Measurements from ENCODE around the gene LRFN3.

DNA sequence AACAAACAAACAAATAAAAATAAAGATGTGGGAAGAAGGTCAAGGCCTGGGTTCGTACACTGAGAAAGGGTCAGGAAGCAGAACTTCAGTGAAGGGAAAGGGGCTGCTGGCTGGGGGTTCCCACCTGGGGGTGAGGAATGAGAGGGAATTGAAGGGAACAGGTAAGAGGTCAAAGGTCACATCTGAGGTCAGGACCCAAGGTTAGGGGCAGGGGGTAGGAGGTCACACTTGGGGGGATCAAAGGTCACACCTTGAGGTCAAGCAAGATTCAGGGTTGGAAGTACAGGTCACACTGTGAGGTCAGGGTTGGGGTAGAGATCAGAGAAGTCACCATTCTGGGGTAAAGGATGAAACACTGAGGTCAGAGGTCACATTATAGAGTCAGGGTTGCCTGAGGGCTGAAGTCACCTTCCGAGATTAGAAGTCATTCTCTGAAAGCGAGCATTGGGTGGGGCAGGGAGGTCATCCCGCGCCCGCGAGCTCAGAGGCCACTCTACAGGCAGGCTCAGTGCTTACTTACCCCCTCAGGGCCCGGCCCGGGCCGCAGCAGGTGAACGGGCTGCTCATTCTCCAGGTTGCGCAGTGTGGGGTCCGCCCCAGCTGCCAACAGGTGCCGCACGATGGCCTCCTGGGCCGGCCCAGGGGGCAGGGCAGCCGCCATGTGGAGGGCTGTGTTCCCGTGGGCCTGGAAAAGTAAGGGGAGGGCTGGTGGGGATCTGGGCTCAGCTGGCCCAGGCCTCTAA lies 46.6 kb upstream of the LRFN3 start:
- TF ChIP-seq, protein P1, sequence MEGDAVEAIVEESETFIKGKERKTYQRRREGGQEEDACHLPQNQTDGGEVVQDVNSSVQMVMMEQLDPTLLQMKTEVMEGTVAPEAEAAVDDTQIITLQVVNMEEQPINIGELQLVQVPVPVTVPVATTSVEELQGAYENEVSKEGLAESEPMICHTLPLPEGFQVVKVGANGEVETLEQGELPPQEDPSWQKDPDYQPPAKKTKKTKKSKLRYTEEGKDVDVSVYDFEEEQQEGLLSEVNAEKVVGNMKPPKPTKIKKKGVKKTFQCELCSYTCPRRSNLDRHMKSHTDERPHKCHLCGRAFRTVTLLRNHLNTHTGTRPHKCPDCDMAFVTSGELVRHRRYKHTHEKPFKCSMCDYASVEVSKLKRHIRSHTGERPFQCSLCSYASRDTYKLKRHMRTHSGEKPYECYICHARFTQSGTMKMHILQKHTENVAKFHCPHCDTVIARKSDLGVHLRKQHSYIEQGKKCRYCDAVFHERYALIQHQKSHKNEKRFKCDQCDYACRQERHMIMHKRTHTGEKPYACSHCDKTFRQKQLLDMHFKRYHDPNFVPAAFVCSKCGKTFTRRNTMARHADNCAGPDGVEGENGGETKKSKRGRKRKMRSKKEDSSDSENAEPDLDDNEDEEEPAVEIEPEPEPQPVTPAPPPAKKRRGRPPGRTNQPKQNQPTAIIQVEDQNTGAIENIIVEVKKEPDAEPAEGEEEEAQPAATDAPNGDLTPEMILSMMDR (IDR thresholded peaks at IDR 0.05; ENCODE audit: low read length): no peak
- TF ChIP-seq EZH2 (optimal IDR thresholded peaks at IDR 0.05; ENCODE audit: low read depth, low read length) (no peak), EZH2phosphoT487 (IDR thresholded peaks at IDR 0.05; ENCODE audit: low read length) (no peak)
